CD4-positive, CD25-positive, alpha-beta regulatory T cell (primary cell): ENCODE data around the gene PPP6R1. TPM values are rescaled to one million over a fixed set of nuclear protein-coding genes. Genes with fewer than 3 reads are reported as not detected.

Experiments used
- ATAC-seq, 2 donors: fragments of 150-1000 bp; cut with Tn5 transposase; one replicate each; pipeline ENCODE4 v1.10.0; 2021; ENCODE audit warnings: low read depth in 2 of 2, moderate number of reproducible peaks in 2 of 2, moderate library complexity in 1 of 2
- DNase-seq, 3 donors: peaks; one replicate each; pipeline versions ENCODE4 v3.0.0 to v3.0.0-alpha.2; 2012 to 2022; ENCODE audit warnings: mixed read lengths in 1 of 3
- H3K27ac ChIP-seq: one replicate; pipeline ENCODE4 v1.7.0; 2013; ENCODE audit warnings: mild to moderate bottlenecking, low read length; ENCODE audit not compliant: insufficient read depth, poor library complexity, severe bottlenecking
- H3K27me3 ChIP-seq: one replicate; pipeline ENCODE4 v1.7.0; 2013; ENCODE audit warnings: low read length; ENCODE audit not compliant: control insufficient read depth, insufficient read depth
- H3K36me3 ChIP-seq: one replicate; pipeline ENCODE4 v1.7.0; 2013; ENCODE audit warnings: mild to moderate bottlenecking, low read length, moderate library complexity; ENCODE audit not compliant: control insufficient read depth, insufficient read depth
- H3K4me1 ChIP-seq: 2 replicates; pipeline ENCODE4 v1.7.0; 2013; ENCODE audit warnings: mild to moderate bottlenecking, low read length; ENCODE audit not compliant: insufficient read depth, control insufficient read depth, poor library complexity, severe bottlenecking
- H3K4me3 ChIP-seq: one replicate; pipeline ENCODE4 v1.7.0; 2013; ENCODE audit warnings: low read depth, mild to moderate bottlenecking, low read length, moderate library complexity
- H3K9me3 ChIP-seq, 2 experiments: 1 replicate in 1 of 2; 2 replicates in 1 of 2; pipeline ENCODE4 v1.7.0; 2013; ENCODE audit warnings: low read length in 2 of 2, mild to moderate bottlenecking in 1 of 2, moderate library complexity in 1 of 2; ENCODE audit not compliant: control insufficient read depth in 2 of 2
- H3K27ac Mint-ChIP-seq, 3 donors: one replicate each; pipeline ENCODE4 v1.8.0; 2020 to 2022; ENCODE audit warnings: mild to moderate bottlenecking in 3 of 3, mixed read lengths in 3 of 3, moderate library complexity in 2 of 3
- H3K27me3 Mint-ChIP-seq: one replicate; pipeline ENCODE4 v1.8.0; 2022; ENCODE audit warnings: mild to moderate bottlenecking, mixed read lengths
- H3K36me3 Mint-ChIP-seq: one replicate; pipeline ENCODE4 v1.8.0; 2020; ENCODE audit warnings: mixed read lengths
- H3K4me1 Mint-ChIP-seq, 4 donors: one replicate each; pipeline ENCODE4 v1.8.0; 2020 to 2022; ENCODE audit warnings: mixed read lengths in 4 of 4, mild to moderate bottlenecking in 1 of 4
- H3K4me3 Mint-ChIP-seq, 4 donors: one replicate each; pipeline ENCODE4 v1.8.0; 2020 to 2022; ENCODE audit warnings: mild to moderate bottlenecking in 4 of 4, mixed read lengths in 4 of 4, moderate library complexity in 3 of 4
- H3K9me3 Mint-ChIP-seq, 7 donors: one replicate each; pipeline ENCODE4 v1.8.0; 2020 to 2022; ENCODE audit warnings: mixed read lengths in 7 of 7, mild to moderate bottlenecking in 3 of 7, moderate library complexity in 2 of 7
- polyA plus RNA-seq, 4 donors: library from polyadenylated mRNA; unstranded; fragments of 300-500 nt; fragmentation: Illumina TruSeq; gene quantifications; one replicate each; pipeline ENCODE4 v1.2.3, GENCODE V29; 2021
- total RNA-seq: library from RNA; stranded (reverse); gene quantifications from one replicate; pipeline ENCODE4 v1.2.3, GENCODE V29; 2022

Gene PPP6R1
- total and polyA plus RNA-seq, 5 donors from 2014 or later = 38.9 to 168 (median 46.6) TPM

GRCh38 chr19:55287361-55288079 is 28.7 kb upstream of the PPP6R1 start:
- Histone ChIP-seq H3K9me3 (no peaks in the 10 kb centered on the region), H3K36me3 (no peaks in the 10 kb centered on the region), H3K27ac (no peak overlapping the region), H3K27me3 (no peaks in the 10 kb centered on the region), H3K4me3 (no peak overlapping the region), H3K4me1 (peaks cover 4% of the 10 kb centered on the region)
- Mint-ChIP-seq H3K9me3 (no peaks in the 10 kb centered on the region), H3K36me3 (no peaks in the 10 kb centered on the region), H3K4me1 (peaks cover 0 to 17% (median 8%) of the 10 kb centered on the region in 4 donors), H3K4me3 (no peak overlapping the region), H3K27ac (no peak overlapping the region), H3K27me3 (peaks cover 16% of the 10 kb centered on the region)
- no peak for ATAC-seq
- no peak for DNase-seq

GRCh38 chr19:55285229-55285890 is 26.5 kb upstream of the PPP6R1 start:
- no peak overlapping the region for H3K27ac Mint-ChIP-seq
- Histone ChIP-seq H3K4me1 (peaks cover 11% of the 10 kb centered on the region), H3K4me3 (no peak overlapping the region), H3K36me3 (no peaks in the 10 kb centered on the region), H3K27ac (no peak overlapping the region), H3K9me3 (no peaks in the 10 kb centered on the region), H3K27me3 (no peaks in the 10 kb centered on the region)
- no peak overlapping the region for H3K4me3 Mint-ChIP-seq
- H3K36me3 Mint-ChIP-seq = no peaks in the 10 kb centered on the region
- peaks cover 21% of the 10 kb centered on the region for H3K27me3 Mint-ChIP-seq
- peaks cover 5 to 22% (median 8%) of the 10 kb centered on the region in 4 donors for H3K4me1 Mint-ChIP-seq
- no peak for ATAC-seq
- H3K9me3 Mint-ChIP-seq = no peaks in the 10 kb centered on the region
- no peak for DNase-seq

GRCh38 chr19:55284405-55285058 is 25.7 kb upstream of the PPP6R1 start:
- Histone ChIP-seq H3K27ac (no peak overlapping the region), H3K27me3 (no peaks in the 10 kb centered on the region), H3K36me3 (no peaks in the 10 kb centered on the region), H3K4me3 (no peak overlapping the region), H3K9me3 (no peaks in the 10 kb centered on the region), H3K4me1 (peaks cover 19% of the 10 kb centered on the region)
- Mint-ChIP-seq H3K27ac (no peak overlapping the region), H3K27me3 (peaks cover 21% of the 10 kb centered on the region), H3K9me3 (no peaks in the 10 kb centered on the region), H3K4me1 (peaks cover 6 to 30% (median 13%) of the 10 kb centered on the region in 4 donors), H3K36me3 (peaks cover 4% of the 10 kb centered on the region), H3K4me3 (no peak overlapping the region)
- DNase-seq = no peak
- no peak for ATAC-seq

GRCh38 chr19:55283548-55284377 is 24.9 kb upstream of the PPP6R1 start, which contains the start of gene BRSK1:
Gene BRSK1 (plus strand): TSS chr19:55283997. CDS start chr19:55284443, 446 bp downstream.
- H3K4me1 ChIP-seq = peaks cover 26% of the 10 kb centered on the region
- no peaks in the 10 kb centered on the region for H3K36me3 ChIP-seq
- peak within 1 kb of the TSS; percentile 20 to 80 (median 55) for H3K4me3 Mint-ChIP-seq
- peak within 1 kb of the TSS; percentile 67 to 94 (median 83) for H3K27ac Mint-ChIP-seq
- peaks cover 4% of the 10 kb centered on the region for H3K36me3 Mint-ChIP-seq
- peaks cover 6 to 34% (median 13%) of the 10 kb centered on the region in 4 donors for H3K4me1 Mint-ChIP-seq
- no peak within 1 kb of the TSS for H3K27ac ChIP-seq
- peaks cover 21% of the 10 kb centered on the region for H3K27me3 Mint-ChIP-seq
- H3K4me3 ChIP-seq = no peak within 1 kb of the TSS
- H3K9me3 Mint-ChIP-seq = no peaks in the 10 kb centered on the region
- DNase-seq (peak in 2 of 3 donors; percentile 26 to 40), ATAC-seq (no peak)
- no peaks in the 10 kb centered on the region for H3K9me3 ChIP-seq
- H3K27me3 ChIP-seq = no peaks in the 10 kb centered on the region

GRCh38 chr19:55279770-55280643 is 21.2 kb upstream of the PPP6R1 start, which contains the start of gene HSPBP1:
Gene HSPBP1 (minus strand): TSS chr19:55280110. CDS start chr19:55279608, 502 bp downstream.
- Histone ChIP-seq H3K4me1 (peaks cover 38% of the 10 kb centered on the region), H3K27ac (peak within 1 kb of the TSS; percentile 88), H3K27me3 (no peaks in the 10 kb centered on the region), H3K36me3 (peaks cover 10% of the 10 kb centered on the region), H3K9me3 (no peaks in the 10 kb centered on the region), H3K4me3 (peak within 1 kb of the TSS; percentile 71)
- no peaks in the 10 kb centered on the region for H3K9me3 Mint-ChIP-seq
- H3K4me1 Mint-ChIP-seq = peaks cover 6 to 51% (median 26%) of the 10 kb centered on the region in 4 donors
- peak; percentile 91 to 98 (median 95) for DNase-seq
- peak within 1 kb of the TSS; percentile 86 to 100 (median 98) for H3K4me3 Mint-ChIP-seq
- peak; percentile 89 to 91 for ATAC-seq
- H3K27ac Mint-ChIP-seq = peak within 1 kb of the TSS; percentile 94 to 100 (median 97)
- peaks cover 24% of the 10 kb centered on the region for H3K36me3 Mint-ChIP-seq
- H3K27me3 Mint-ChIP-seq = peaks cover 16% of the 10 kb centered on the region

GRCh38 chr19:55279340-55279739 is 20.5 kb upstream of the PPP6R1 start:
- H3K36me3 Mint-ChIP-seq = peaks cover 28% of the 10 kb centered on the region

More at GRCh38 chr19:55279340-55279739, 20.5 kb upstream of the PPP6R1 start:
- peak overlapping the region; percentile 88 for H3K27ac ChIP-seq
- Mint-ChIP-seq H3K27ac (peak overlapping the region; percentile 94 to 100 (median 97)), H3K27me3 (peaks cover 14% of the 10 kb centered on the region), H3K4me1 (peaks cover 6 to 51% (median 26%) of the 10 kb centered on the region in 4 donors), H3K4me3 (peak overlapping the region; percentile 86 to 100 (median 98)), H3K9me3 (no peaks in the 10 kb centered on the region)
- no peaks in the 10 kb centered on the region for H3K27me3 ChIP-seq
- H3K9me3 ChIP-seq = no peaks in the 10 kb centered on the region
- DNase-seq = no peak
- peak overlapping the region; percentile 71 for H3K4me3 ChIP-seq
- peaks cover 38% of the 10 kb centered on the region for H3K4me1 ChIP-seq
- H3K36me3 ChIP-seq = peaks cover 10% of the 10 kb centered on the region
- no peak for ATAC-seq
